ENCODE data around the gene ANTXR1. TPM values are rescaled to one million over a fixed set of nuclear protein-coding genes. Genes with fewer than 3 reads are reported as not detected.

Gene ANTXR1
- total and polyA plus RNA-seq, 9 of the 15 experiments (the other 6 are each of a cell fraction or from before 2014, with no cell fraction given): 0.07 to 1.00 (median 0.54) TPM

- no peak for DNase-seq (ENCODE audit: extremely low read depth in 1 of 4, low spot score in 3 of 4)
- ATAC-seq: no peak
- Histone ChIP-seq H2AFZ (ENCODE audit: low read depth, low read length) (no peak overlapping the region), H3K9me3 (replicated peaks; ENCODE audit: control insufficient read depth, insufficient read depth, low read depth, low read length) (no peaks in the 10 kb centered on the region), H3K4me3 (no peak overlapping the region), H3K36me3 (ENCODE audit: control insufficient read depth, insufficient read depth, low read length) (no peaks in the 10 kb centered on the region), H3K4me1 (replicated peaks in 1 of 2; ENCODE audit: control insufficient read depth in 2 of 2, insufficient read depth in 2 of 2, low read length in 2 of 2) (no peaks in the 10 kb centered on the region), H3K27me3 (ENCODE audit: control insufficient read depth in 2 of 2, insufficient read depth in 2 of 2, low read length in 2 of 2) (peaks cover 5 to 6% of the 10 kb centered on the region in 2 experiments; a peak in 4 of 5 replicates), H3K4me2 (ENCODE audit: insufficient read depth, low read length) (no peak overlapping the region), H3K9me1 (ENCODE audit: control insufficient read depth, insufficient read depth, low read length) (no peaks in the 10 kb centered on the region), H3K27ac (ENCODE audit: extremely low read depth, low read depth, low read length) (no peak overlapping the region), H4K20me1 (replicated peaks; ENCODE audit: control insufficient read depth, insufficient read depth, low read length) (no peaks in the 10 kb centered on the region), H3K9ac (ENCODE audit: insufficient read depth in 1 of 2, low read depth in 2 of 2, low read length in 2 of 2) (no peak overlapping the region), H3K79me2 (ENCODE audit: control insufficient read depth, insufficient read depth, low read length) (no peaks in the 10 kb centered on the region)
- WGBS (ENCODE audit: insufficient coverage, low coverage, missing lambda C conversion rate): 3% methylated on average over 9 of the region's 9 CpGs
- intact Hi-C loops (cut with micrococcal nuclease): no loop called here
- BruUV-seq (replicated peaks): no TSS peak
- in situ Hi-C loops (cut with MboI): no loop called here
- FAIRE-seq: no peak
- ChIA-PET POLR2A (interaction anchor here (1.3 kb wide), 1 partner anchor 20 kb away, joined by 3 read pairs; no protein-coding TSS in a partner anchor), CTCF (ENCODE audit: low intra/inter-chr PET ratio) (no interaction called here)
- no peak for TF ChIP-seq IRF1 (CRISPR knock-in tag; IDR thresholded peaks at IDR 0.05; ENCODE audit: borderline replicate concordance)
- TF ChIP-seq ZNF780A (CRISPR knock-in tag; IDR thresholded peaks at IDR 0.05): no peak
- no peak for TF ChIP-seq POU5F1 (IDR thresholded peaks at IDR 0.05; ENCODE audit: borderline replicate concordance, low read depth, low read length, partially characterized antibody)
- TF ChIP-seq ELF1 (tag; IDR thresholded peaks at IDR 0.05): no peak
- no peak for TF ChIP-seq MYNN (IDR thresholded peaks at IDR 0.05)
- no peak for TF ChIP-seq MYNN (CRISPR knock-in tag; IDR thresholded peaks at IDR 0.05)
- no peak for TF ChIP-seq ATF3 (IDR thresholded peaks at IDR 0.05)
- no peak for TF ChIP-seq ATF3 (CRISPR knock-in tag; conservative IDR thresholded peaks at IDR 0.05)
- TF ChIP-seq ZNF24 (IDR thresholded peaks at IDR 0.05): no peak
- TF ChIP-seq ZFP91 (CRISPR knock-in tag; IDR thresholded peaks at IDR 0.05): no peak
- TF ChIP-seq EP400 (IDR thresholded peaks at IDR 0.05): no peak
- no peak for TF ChIP-seq SAP30 (IDR thresholded peaks at IDR 0.05; ENCODE audit: borderline replicate concordance, insufficient read depth, low read depth, low read length, poor library complexity, severe bottlenecking)
- TF ChIP-seq NKRF (IDR thresholded peaks at IDR 0.05; ENCODE audit: borderline replicate concordance): no peak
- TF ChIP-seq ZKSCAN1 (IDR thresholded peaks at IDR 0.05; ENCODE audit: low read depth, low read length): no peak
- no peak for TF ChIP-seq ZNF347 (CRISPR knock-in tag; IDR thresholded peaks at IDR 0.05; ENCODE audit: low read depth)
- TF ChIP-seq ZNF174 (CRISPR knock-in tag; IDR thresholded peaks at IDR 0.05): no peak
- TF ChIP-seq SMARCA4 (IDR thresholded peaks at IDR 0.05): no peak
- TF ChIP-seq POLR2B (IDR thresholded peaks at IDR 0.05; ENCODE audit: low read depth, partially characterized antibody): no peak
- TF ChIP-seq ZNF79 (CRISPR knock-in tag; IDR thresholded peaks at IDR 0.05; ENCODE audit: low read depth): no peak
Observed at GRCh38 chr2:68974946-68975665, 37.9 kb upstream of the ANTXR1 start.
